CD14-positive monocyte (primary cell): ENCODE data around the gene CD6. TPM values are rescaled to one million over a fixed set of nuclear protein-coding genes. Genes with fewer than 3 reads are reported as not detected.

Source experiments
- DNase-seq, 3 donors: peaks; one replicate each; pipeline ENCODE4 v3.0.0-alpha.2; 2011 to 2022
- H2AFZ ChIP-seq: 2 replicates; pipeline ENCODE4 v1.6.0; 2012; ENCODE audit warnings: mild to moderate bottlenecking, low read depth, low read length, inconsistent platforms; ENCODE audit not compliant: insufficient read depth, poor library complexity, severe bottlenecking
- H3K27ac ChIP-seq, 2 donors: 1 replicate in 1 of 2; 2 replicates in 1 of 2; pipeline ENCODE4 v1.5.1; 2012 to 2013; ENCODE audit warnings: low read length in 2 of 2, control low read depth in 1 of 2, inconsistent platforms in 1 of 2, low read depth in 1 of 2, mild to moderate bottlenecking in 1 of 2
- H3K27me3 ChIP-seq, 2 donors: one replicate each; pipeline versions ENCODE4 v1.6.0 to v1.6.1; 2011 to 2013; ENCODE audit warnings: low read length in 2 of 2; ENCODE audit not compliant: control insufficient read depth in 2 of 2, insufficient read depth in 2 of 2
- H3K36me3 ChIP-seq, 2 donors: replicated peaks in 1 of 2; 1 replicate in 1 of 2; 2 replicates in 1 of 2; pipeline versions ENCODE4 v1.5.1 to v1.6.1; 2012 to 2013; ENCODE audit warnings: low read length in 2 of 2, control low read depth in 1 of 2, inconsistent platforms in 1 of 2, mild to moderate bottlenecking in 1 of 2; ENCODE audit not compliant: insufficient read depth in 2 of 2, control insufficient read depth in 1 of 2
- H3K4me1 ChIP-seq, 2 donors: 1 replicate in 1 of 2; 2 replicates in 1 of 2; pipeline versions ENCODE4 v1.5.1 to v1.6.1; 2012 to 2013; ENCODE audit warnings: low read length in 2 of 2, control low read depth in 1 of 2, inconsistent platforms in 1 of 2, mild to moderate bottlenecking in 1 of 2, moderate library complexity in 1 of 2; ENCODE audit not compliant: insufficient read depth in 2 of 2, control insufficient read depth in 1 of 2
- H3K4me2 ChIP-seq: replicated peaks from 2 replicates; pipeline ENCODE3; 2012; ENCODE audit warnings: low read length, moderate library complexity, mild to moderate bottlenecking; ENCODE audit not compliant: poor library complexity, severe bottlenecking; ENCODE audit errors: extremely low read depth
- H3K4me3 ChIP-seq, 3 experiments: fragments of 200-600 bp in 1 of 3; sonication (generic) in 1 of 3; replicated peaks in 1 of 3; 1 replicate in 2 of 3; 2 replicates in 1 of 3; pipeline ENCODE4 v1.5.1; 2011 to 2013; ENCODE audit warnings: low read length in 3 of 3, mild to moderate bottlenecking in 3 of 3, control low read depth in 2 of 3, low read depth in 2 of 3, inconsistent platforms in 1 of 3, moderate library complexity in 1 of 3
- H3K79me2 ChIP-seq: 2 replicates; pipeline ENCODE4 v1.6.0; 2012; ENCODE audit warnings: mild to moderate bottlenecking, control low read depth, inconsistent platforms, low read length, moderate library complexity; ENCODE audit not compliant: insufficient read depth
- H3K9ac ChIP-seq: 2 replicates; pipeline ENCODE4 v1.6.0; 2017; ENCODE audit warnings: low read length, mild to moderate bottlenecking; ENCODE audit not compliant: insufficient read depth, poor library complexity, severe bottlenecking
- H3K9me3 ChIP-seq, 2 donors: replicated peaks in 1 of 2; 1 replicate in 1 of 2; 2 replicates in 1 of 2; pipeline versions ENCODE4 v1.5.1 to v1.6.1; 2012 to 2013; ENCODE audit warnings: low read length in 2 of 2, control low read depth in 1 of 2; ENCODE audit not compliant: control insufficient read depth in 1 of 2, insufficient read depth in 1 of 2
- H4K20me1 ChIP-seq: 2 replicates; pipeline ENCODE4 v1.6.0; 2012; ENCODE audit warnings: mild to moderate bottlenecking, low read length, control low read depth, moderate library complexity; ENCODE audit not compliant: insufficient read depth
- H3K27ac Mint-ChIP-seq, 7 donors: one replicate each; pipeline ENCODE4 v1.8.0; 2020; ENCODE audit warnings: mild to moderate bottlenecking in 7 of 7, mixed read lengths in 7 of 7, moderate library complexity in 6 of 7, inconsistent platforms in 2 of 7
- H3K27me3 Mint-ChIP-seq, 3 donors: one replicate each; pipeline ENCODE4 v1.8.0; 2021 to 2022; ENCODE audit warnings: low read depth in 3 of 3, mild to moderate bottlenecking in 3 of 3, mixed read lengths in 3 of 3, moderate library complexity in 3 of 3, inconsistent platforms in 1 of 3
- H3K36me3 Mint-ChIP-seq, 2 donors: one replicate each; pipeline ENCODE4 v1.8.0; 2020; ENCODE audit warnings: mixed read lengths in 2 of 2, inconsistent platforms in 1 of 2, mild to moderate bottlenecking in 1 of 2
- H3K4me1 Mint-ChIP-seq: one replicate; pipeline ENCODE4 v1.8.0; 2020; ENCODE audit warnings: mild to moderate bottlenecking, mixed read lengths
- H3K4me3 Mint-ChIP-seq, 2 donors: one replicate each; pipeline ENCODE4 v1.8.0; 2020; ENCODE audit warnings: mild to moderate bottlenecking in 2 of 2, mixed read lengths in 2 of 2, moderate library complexity in 1 of 2
- H3K9me3 Mint-ChIP-seq, 7 donors: one replicate each; pipeline ENCODE4 v1.8.0; 2020 to 2022; ENCODE audit warnings: mixed read lengths in 7 of 7, mild to moderate bottlenecking in 6 of 7, moderate library complexity in 6 of 7, inconsistent platforms in 2 of 7
- CTCF ChIP-seq: fragments of 200-600 bp; IDR thresholded peaks from one replicate; pipeline ENCODE4 v1.8.0; 2022; ENCODE audit warnings: antibody characterized with exemption, mild to moderate bottlenecking
- WGBS: methylation state at CpG from one replicate; pipeline ENCODE4 v1.1.5; 2013; ENCODE audit warnings: missing lambda C conversion rate; ENCODE audit not compliant: insufficient coverage; 5-methylcytosine and 5-hydroxymethylcytosine counted together
- intact Hi-C, 2 donors: fragments of 100-400 bp; cut with micrococcal nuclease; formaldehyde crosslinking; loops; one replicate each; pipeline versions ENCODE4 v1.15.0 to v1.15.1; 2023
- polyA plus RNA-seq, 3 donors: library from polyadenylated mRNA; depleted of rRNA in 1 of 3; unstranded in 2 of 3; stranded (reverse) in 1 of 3; fragments of 300-500 nt in 2 of 3; fragments of >200 nt in 1 of 3; fragmentation: Illumina TruSeq in 2 of 3; gene quantifications; 1 replicate in 2 of 3; 2 replicates in 1 of 3; pipeline ENCODE4 v1.2.3, GENCODE V29; 2012 to 2021

Gene CD6
- polyA plus RNA-seq, 3 donors, result 0.09 to 0.39 (median 0.39) TPM

DNA sequence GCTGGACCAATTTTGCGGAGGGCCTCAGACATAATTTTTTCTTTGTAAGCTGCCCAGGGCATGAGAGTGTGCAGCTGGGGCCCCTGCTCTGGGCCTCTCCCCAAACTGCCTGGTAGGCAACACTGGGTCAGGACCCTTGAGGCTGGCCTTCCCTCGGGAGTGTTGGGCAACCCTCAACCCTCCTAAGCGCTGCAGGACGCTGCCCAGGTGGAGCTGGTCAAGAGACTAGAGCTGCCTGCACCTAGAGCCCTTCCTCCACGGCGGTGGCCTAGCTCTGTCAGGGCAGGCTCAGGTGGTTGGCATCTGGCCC, 47.7 kb upstream of the CD6 start:
- intact Hi-C loops, result no loop called here
- DNase-seq, result no peak
- TF ChIP-seq CTCF, result no peak
- Mint-ChIP-seq H3K4me3 (peak overlapping the region; percentile 34 to 83), H3K36me3 (peaks cover 40 to 43% of the 10 kb centered on the region in 2 donors), H3K4me1 (peaks cover 25% of the 10 kb centered on the region), H3K27ac (peak overlapping the region in 1 of 7 donors; percentile 64), H3K9me3 (peaks cover 0 to 10% (median 4%) of the 10 kb centered on the region in 7 donors), H3K27me3 (peaks cover 45 to 56% (median 50%) of the 10 kb centered on the region in 3 donors)
- peaks cover 9% of the 10 kb centered on the region for H3K79me2 ChIP-seq
- H3K9ac ChIP-seq, result no peak overlapping the region
- H3K27ac ChIP-seq, result no peak overlapping the region
- WGBS, result 79% methylated on average over 5 of the region's 6 CpGs
- H3K36me3 ChIP-seq, result peaks cover 30 to 39% of the 10 kb centered on the region in 2 donors
- H3K4me3 ChIP-seq, result peak overlapping the region in 1 of 3 experiments; percentile 56
- H3K4me2 ChIP-seq, result peak overlapping the region; percentile 74
- H2AFZ ChIP-seq, result no peak overlapping the region
- peaks cover 25 to 45% of the 10 kb centered on the region in 2 donors for H3K27me3 ChIP-seq
- peaks cover 8% of the 10 kb centered on the region for H4K20me1 ChIP-seq
- H3K4me1 ChIP-seq, result peaks cover 30 to 31% of the 10 kb centered on the region in 2 donors
- peaks cover 0 to 9% of the 10 kb centered on the region in 2 donors for H3K9me3 ChIP-seq

- DNase-seq, result no peak
- Histone ChIP-seq H3K4me3 (peak within 1 kb of the TSS in 1 of 3 experiments; percentile 56), H3K4me1 (peaks cover 25% of the 10 kb centered on the region in 2 donors), H3K9me3 (peaks cover 0 to 9% of the 10 kb centered on the region in 2 donors), H3K27ac (no peak within 1 kb of the TSS), H3K36me3 (peaks cover 30 to 39% of the 10 kb centered on the region in 2 donors), H3K27me3 (peaks cover 25 to 46% of the 10 kb centered on the region in 2 donors), H3K79me2 (peaks cover 6% of the 10 kb centered on the region), H3K4me2 (peak within 1 kb of the TSS; percentile 74), H4K20me1 (peaks cover 4% of the 10 kb centered on the region), H2AFZ (peak within 1 kb of the TSS; percentile 30), H3K9ac (no peak within 1 kb of the TSS)
- peaks cover 19% of the 10 kb centered on the region for H3K4me1 Mint-ChIP-seq
- H3K36me3 Mint-ChIP-seq, result peaks cover 40 to 43% of the 10 kb centered on the region in 2 donors
- peaks cover 0 to 10% (median 4%) of the 10 kb centered on the region in 7 donors for H3K9me3 Mint-ChIP-seq
- peak within 1 kb of the TSS in 2 of 7 donors; percentile 32 to 64 for H3K27ac Mint-ChIP-seq
- WGBS, result 2% methylated on average over 64 of the region's 69 CpGs
- peaks cover 45 to 60% (median 53%) of the 10 kb centered on the region in 3 donors for H3K27me3 Mint-ChIP-seq
- H3K4me3 Mint-ChIP-seq, result peak within 1 kb of the TSS; percentile 34 to 83
- intact Hi-C loops, result no loop called here
- TF ChIP-seq CTCF, result no peak
These were observed 47.2 kb upstream of the CD6 start, which contains the start of gene TMEM132A for GRCh38 chr11:60924110-60924905. TMEM132A (plus strand) TSS chr11:60924460; CDS start chr11:60924634, 174 bp downstream.
